Keratinocyte (primary cell): ENCODE measurements around the gene SEC16B. TPM values are rescaled to one million over a fixed set of nuclear protein-coding genes. Genes with fewer than 3 reads are reported as not detected.

Experiments
- DNase-seq: peaks from one replicate; pipeline ENCODE4 v3.0.0-alpha.2; 2011; ENCODE audit warnings: low read depth, missing footprints, low spot score
- FAIRE-seq: peaks from 2 replicates; lab custom pipeline; 2011; peaks lifted over from hg19 to GRCh38; lab: Jason Lieb, UNC
- H2AFZ ChIP-seq: 2 replicates; pipeline ENCODE4 v1.6.0; 2012; ENCODE audit warnings: low read length, control low read depth, inconsistent platforms; ENCODE audit not compliant: control insufficient read depth
- H3K27ac ChIP-seq: 2 replicates; pipeline ENCODE4 v1.5.1; 2011; ENCODE audit warnings: low read length; ENCODE audit not compliant: control insufficient read depth, insufficient read depth
- H3K27me3 ChIP-seq: 3 replicates; pipeline ENCODE4 v1.6.0; 2011; ENCODE audit warnings: low read length; ENCODE audit not compliant: control insufficient read depth, insufficient read depth; ENCODE audit errors: extremely low read depth
- H3K36me3 ChIP-seq, 2 experiments: 2 replicates in 1 of 2; 3 replicates in 1 of 2; pipeline ENCODE4 v1.5.1; 2011; ENCODE audit warnings: low read length in 2 of 2, mild to moderate bottlenecking in 1 of 2; ENCODE audit not compliant: control insufficient read depth in 2 of 2, insufficient read depth in 2 of 2; ENCODE audit errors: extremely low read depth in 1 of 2
- H3K4me1 ChIP-seq: 3 replicates; pipeline ENCODE4 v1.5.1; 2011; ENCODE audit warnings: low read length; ENCODE audit not compliant: control insufficient read depth, insufficient read depth; ENCODE audit errors: extremely low read depth
- H3K4me2 ChIP-seq: 3 replicates; pipeline ENCODE4 v1.6.0; 2011; ENCODE audit warnings: low read depth, low read length; ENCODE audit not compliant: control insufficient read depth, insufficient read depth; ENCODE audit errors: extremely low read depth
- H3K4me3 ChIP-seq, 3 experiments: fragments of 200-600 bp in 1 of 3; sonication (generic) in 1 of 3; 2 replicates in 2 of 3; 3 replicates in 1 of 3; pipeline ENCODE4 v1.5.1; 2011 to 2016; ENCODE audit warnings: low read length in 3 of 3, mild to moderate bottlenecking in 3 of 3, control low read depth in 2 of 3, inconsistent platforms in 1 of 3, low read depth in 1 of 3, mixed read lengths in 1 of 3, mixed run types in 1 of 3, moderate library complexity in 1 of 3; ENCODE audit not compliant: control insufficient read depth in 2 of 3, insufficient read depth in 2 of 3; ENCODE audit errors: extremely low read depth in 1 of 3
- H3K79me2 ChIP-seq: 2 replicates; pipeline ENCODE4 v1.6.0; 2012; ENCODE audit warnings: low read length; ENCODE audit not compliant: control insufficient read depth, insufficient read depth
- H3K9ac ChIP-seq: 3 replicates; pipeline ENCODE4 v1.6.0; 2011; ENCODE audit warnings: low read length; ENCODE audit not compliant: control insufficient read depth, insufficient read depth; ENCODE audit errors: extremely low read depth
- H3K9me1 ChIP-seq: 3 replicates; pipeline ENCODE4 v1.6.0; 2011; ENCODE audit warnings: low read length; ENCODE audit not compliant: control insufficient read depth, insufficient read depth; ENCODE audit errors: extremely low read depth
- H3K9me3 ChIP-seq: 2 replicates; pipeline ENCODE4 v1.5.1; 2012; ENCODE audit warnings: low read depth, low read length; ENCODE audit not compliant: control insufficient read depth
- H4K20me1 ChIP-seq: 3 replicates; pipeline ENCODE4 v1.6.0; 2011; ENCODE audit warnings: low read length; ENCODE audit not compliant: control insufficient read depth, insufficient read depth; ENCODE audit errors: extremely low read depth
- CTCF ChIP-seq, 3 experiments: IDR thresholded peaks in 1 of 3; conservative IDR thresholded peaks in 1 of 3; optimal IDR thresholded peaks in 1 of 3; 2 replicates in 2 of 3; 3 replicates in 1 of 3; pipeline versions ENCODE3 to v1.5.1; 2011; ENCODE audit warnings: low read length in 3 of 3, mild to moderate bottlenecking in 3 of 3, moderate library complexity in 2 of 3, control low read depth in 1 of 3, inconsistent platforms in 1 of 3; ENCODE audit not compliant: insufficient read depth in 2 of 3; ENCODE audit errors: extremely low read depth in 1 of 3
- EZH2 ChIP-seq: IDR thresholded peaks from one replicate; pipeline ENCODE4 v1.6.1; 2012; ENCODE audit warnings: inconsistent platforms, mild to moderate bottlenecking, low read length, moderate library complexity
- dilution Hi-C: fragments of 300-500 bp; cut with MboI; formaldehyde crosslinking; loops from one replicate; pipeline ENCODE4 v1.7.0; 2020; ENCODE audit warnings: low sequenced_read_pairs; ENCODE audit not compliant: extremely low pct_ligation_motif_present
- polyA plus RNA-seq, 5 experiments: library from polyadenylated mRNA; depleted of rRNA in 3 of 5; stranded (reverse) in 3 of 5; stranded (forward) in 1 of 5; unstranded in 1 of 5; fragments of >200 nt; gene quantifications; 1 replicate in 1 of 5; 2 replicates in 3 of 5; 3 replicates in 1 of 5; pipeline versions ENCODE4 v1.2.1 to v1.2.3, GENCODE V29; 2011 to 2012; ENCODE audit warnings: missing spikeins in 2 of 5, low read depth in 1 of 5, low replicate concordance in 1 of 5

The SEC16B gene
- polyA plus RNA-seq, 1 donor (not counting 4 experiments of a cell fraction or from before 2014, with no cell fraction given), result 1.2 TPM

DNA sequence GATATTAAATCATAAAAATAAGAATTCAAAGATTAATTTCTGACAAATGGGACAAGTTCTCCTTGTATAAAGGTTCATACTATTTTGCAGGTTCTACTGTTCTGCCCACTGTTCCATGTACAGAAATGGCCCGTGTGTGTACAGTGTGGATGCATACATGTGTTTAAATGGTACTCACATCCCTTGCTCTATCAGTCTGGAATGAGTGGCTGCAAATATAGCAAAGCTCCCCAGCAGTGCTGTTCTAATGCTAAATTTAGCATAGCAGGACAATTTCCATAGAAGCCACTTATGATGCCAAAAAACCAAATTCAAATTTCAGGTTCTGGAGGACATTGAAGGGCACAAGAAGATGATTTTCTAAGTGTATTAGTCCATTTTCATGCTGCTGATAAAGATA is 9.4 kb upstream of the SEC16B start:
- H3K36me3 ChIP-seq, result no peaks in the 10 kb centered on the region
- FAIRE-seq (no peak), DNase-seq (no peak)
- dilution Hi-C loops, result no loop called here
- H3K4me3 ChIP-seq, result no peak overlapping the region
- TF ChIP-seq EZH2 (no peak), CTCF (optimal IDR thresholded peaks at IDR 0.05 in 1 of 3, IDR thresholded peaks at IDR 0.05 in 1 of 3, conservative IDR thresholded peaks at IDR 0.05 in 1 of 3; ENCODE audit: extremely low read depth in 1 of 3, insufficient read depth in 2 of 3, low read length in 3 of 3) (no peak)
- H3K4me2 ChIP-seq, result no peak overlapping the region
- H3K27me3 ChIP-seq, result no peaks in the 10 kb centered on the region
- H3K9me1 ChIP-seq, result no peaks in the 10 kb centered on the region
- H4K20me1 ChIP-seq, result no peaks in the 10 kb centered on the region
- H3K4me1 ChIP-seq, result peaks cover 30% of the 10 kb centered on the region
- no peak overlapping the region for H3K9ac ChIP-seq
- H2AFZ ChIP-seq, result no peak overlapping the region
- H3K27ac ChIP-seq, result no peak overlapping the region
- H3K9me3 ChIP-seq, result no peaks in the 10 kb centered on the region
- H3K79me2 ChIP-seq, result no peaks in the 10 kb centered on the region

DNA sequence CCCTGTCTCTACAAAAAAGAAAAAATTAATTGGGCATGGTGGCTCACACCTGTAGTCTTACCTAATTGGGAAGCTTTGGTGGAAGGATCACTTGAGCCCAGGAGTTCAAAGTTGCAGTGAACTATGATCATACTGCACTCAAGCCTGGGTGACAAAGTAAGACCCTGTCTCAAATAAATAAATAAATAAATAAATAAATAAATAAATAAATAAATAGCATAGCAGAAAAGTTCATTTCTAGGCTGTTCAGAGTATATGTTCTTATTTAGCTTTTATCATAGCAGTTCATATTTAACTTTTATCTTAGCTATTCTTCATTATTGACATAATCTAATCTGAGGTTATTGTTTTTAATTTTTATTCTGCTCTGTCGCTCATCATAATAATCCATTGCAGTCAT is 8.7 kb upstream of the SEC16B start:
- TF ChIP-seq EZH2, result no peak
- no peak for TF ChIP-seq CTCF (optimal IDR thresholded peaks at IDR 0.05 in 1 of 3, IDR thresholded peaks at IDR 0.05 in 1 of 3, conservative IDR thresholded peaks at IDR 0.05 in 1 of 3; ENCODE audit: extremely low read depth in 1 of 3, insufficient read depth in 2 of 3, low read length in 3 of 3)
- Histone ChIP-seq H3K27me3 (no peaks in the 10 kb centered on the region), H3K4me1 (peaks cover 27% of the 10 kb centered on the region), H3K9me1 (no peaks in the 10 kb centered on the region), H3K27ac (no peak overlapping the region), H3K9ac (no peak overlapping the region), H3K36me3 (no peaks in the 10 kb centered on the region), H3K4me3 (no peak overlapping the region), H4K20me1 (no peaks in the 10 kb centered on the region), H3K79me2 (no peaks in the 10 kb centered on the region), H3K9me3 (no peaks in the 10 kb centered on the region), H2AFZ (no peak overlapping the region), H3K4me2 (no peak overlapping the region)
- DNase-seq (no peak), FAIRE-seq (no peak)
- dilution Hi-C loops, result no loop called here
